CD4-positive, alpha-beta T cell treated with Interferon alpha-2 for 1 hour (primary cell): ENCODE results near the gene TSC2.
"Not testable (repeated sequence)": the region's sequence is repeated elsewhere in the genome, so short reads cannot be mapped to it uniquely, and the experiment has no call there.

ENCODE experiments used
- DNase-seq, 2 donors: peaks; one replicate each; pipeline ENCODE4 v3.0.0-alpha.2; 2020 to 2022

Gene TSC2

GRCh38 chr16:2087748-2088631, 40.2 kb downstream of the TSC2 start:
- DNase-seq = no peak

- DNase-seq = no peak
These were observed 41.1 kb downstream of the TSC2 start for GRCh38 chr16:2088759-2089358.

DNA sequence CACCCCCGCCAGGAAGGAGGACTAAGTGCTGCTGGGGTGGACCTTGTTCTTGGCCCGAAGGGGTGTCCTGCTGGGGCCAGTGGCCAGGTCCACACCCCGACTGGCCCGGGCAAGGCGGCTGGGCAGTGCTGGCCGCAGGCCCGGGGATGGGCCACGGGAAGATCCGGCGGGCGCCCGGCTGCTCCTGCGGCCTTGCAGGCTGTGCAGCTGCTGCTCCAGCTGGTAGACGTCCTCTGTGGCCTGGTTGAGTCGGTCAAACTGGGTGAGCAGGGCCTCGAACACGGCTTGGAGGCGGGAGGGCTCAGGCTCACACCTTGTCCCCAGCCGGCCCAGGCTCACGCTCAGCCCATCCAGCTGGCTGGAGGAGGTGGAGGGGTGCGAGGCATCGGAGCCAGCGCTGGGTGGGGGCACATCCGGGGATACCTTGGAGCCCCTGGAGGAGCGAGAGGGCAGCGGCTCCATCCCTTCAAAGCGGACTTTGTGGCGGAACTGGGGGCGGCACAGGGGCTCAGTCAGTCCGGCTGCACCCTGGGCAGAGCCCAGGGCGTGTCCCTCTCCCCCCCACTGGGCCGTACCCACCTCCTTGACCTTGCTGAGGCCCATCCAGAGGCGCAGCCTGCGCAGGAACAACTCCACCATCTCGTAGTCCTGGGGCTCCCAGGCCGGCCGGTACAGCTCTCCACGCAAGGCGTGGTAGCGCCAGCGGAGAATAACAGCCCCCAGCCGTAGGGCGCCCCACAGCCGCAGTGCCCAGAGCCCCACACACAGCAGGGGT, 42.1 kb downstream of the TSC2 start:
- DNase-seq = no peak

DNA sequence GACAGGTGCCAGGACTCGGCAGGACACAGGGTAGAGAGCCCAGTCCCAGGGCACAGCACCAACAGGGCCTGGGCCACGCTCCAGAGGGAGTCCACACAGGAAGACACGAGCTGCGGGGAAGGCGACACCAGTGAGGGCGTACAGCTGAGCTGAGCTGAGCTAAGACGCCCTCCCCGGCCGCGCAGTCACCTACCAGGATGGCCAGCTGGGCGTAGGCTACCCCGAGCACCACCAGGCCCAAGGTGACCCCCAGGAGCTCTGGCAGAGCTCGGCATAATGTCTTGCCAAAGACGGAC, 42.6 kb downstream of the TSC2 start:
- DNase-seq = no peak

GRCh38 chr16:2090777-2091546, 43.2 kb downstream of the TSC2 start:
- DNase-seq = peak; percentile 51 to 56

GRCh38 chr16:2091547-2092255, 43.9 kb downstream of the TSC2 start:
- no peak for DNase-seq

DNA sequence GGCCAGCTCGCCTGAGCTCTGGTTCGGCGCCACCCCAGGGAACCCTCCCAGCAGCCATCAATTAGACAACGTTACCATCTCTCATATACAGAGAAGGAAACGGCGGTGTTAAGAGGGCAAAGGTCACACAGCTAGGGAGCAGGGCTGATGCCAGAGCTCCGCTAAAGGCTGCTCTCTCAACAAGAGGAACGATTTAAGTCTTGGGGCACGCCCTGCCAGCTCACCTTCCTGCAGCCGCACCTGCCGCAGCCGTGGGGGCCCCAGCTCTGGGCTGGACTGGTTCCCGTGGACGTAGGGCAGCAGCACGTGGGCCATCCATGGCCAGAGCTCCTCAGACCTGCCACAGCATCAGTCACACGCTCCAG, 44.5 kb downstream of the TSC2 start:
- no peak for DNase-seq

- no peak for DNase-seq
These were observed 45.1 kb downstream of the TSC2 start for GRCh38 chr16:2092866-2093265.

- no peak for DNase-seq
These were observed 46.0 kb downstream of the TSC2 start for GRCh38 chr16:2093793-2094192.

- DNase-seq = no peak
These were observed 47.6 kb downstream of the TSC2 start for GRCh38 chr16:2095315-2095853.

- DNase-seq = no peak
These were observed 48.3 kb downstream of the TSC2 start for GRCh38 chr16:2095918-2096582.

DNA sequence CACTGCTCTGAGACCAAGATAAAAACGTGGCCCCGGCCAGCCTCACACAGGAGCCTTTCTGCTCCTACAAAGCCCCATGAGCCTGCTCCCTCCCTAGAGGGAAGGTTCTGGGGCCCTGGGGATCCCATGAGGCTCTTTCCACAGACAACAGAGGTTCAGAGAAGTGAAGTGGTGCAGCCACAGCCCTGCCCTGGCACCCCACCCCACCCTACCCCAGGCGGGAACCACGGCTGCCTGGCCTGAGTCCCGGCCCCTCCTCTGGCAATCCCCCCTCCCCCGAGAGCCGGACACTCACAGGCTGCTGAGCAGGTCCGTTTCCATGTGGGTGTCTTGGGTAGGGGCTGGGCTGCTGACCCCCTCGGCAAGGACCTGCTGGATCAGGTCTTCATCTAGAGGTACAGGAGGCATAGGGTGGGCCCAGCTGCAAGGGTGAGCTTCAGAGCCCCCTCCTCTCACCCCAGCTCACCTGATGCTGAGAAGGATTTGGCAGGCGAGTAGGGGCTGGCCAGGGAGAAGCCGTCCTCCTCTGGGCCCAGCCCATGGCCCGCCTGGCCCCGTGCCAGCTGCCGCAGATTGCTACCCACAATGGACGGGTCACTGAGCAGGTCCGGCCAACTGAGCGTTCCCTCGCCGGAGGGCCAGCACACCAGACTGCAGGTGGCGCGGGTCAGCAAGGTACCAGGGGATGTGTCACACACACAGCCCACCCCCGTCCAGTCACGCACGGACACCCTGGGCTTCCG, 49.2 kb downstream of the TSC2 start:
- no peak for DNase-seq

DNA sequence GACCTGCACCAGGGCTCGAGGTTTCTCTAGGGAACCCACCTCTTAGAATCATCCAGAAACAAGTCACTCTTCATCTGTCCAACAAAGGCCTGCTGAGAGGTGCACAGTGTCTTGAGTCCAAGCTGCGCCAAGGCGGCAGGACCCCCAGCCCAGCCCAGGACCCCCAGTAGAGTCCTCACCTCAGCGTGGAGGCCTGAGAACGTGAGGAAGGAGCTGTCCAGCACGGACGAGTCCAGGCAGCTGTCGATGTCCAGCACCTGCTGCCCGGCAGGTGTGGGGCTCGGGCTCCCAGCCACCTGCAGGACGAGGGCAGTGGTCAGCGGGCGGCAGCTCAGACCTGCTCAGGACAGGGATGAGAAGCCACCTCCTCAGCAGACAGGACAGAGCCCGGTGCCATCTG, 49.9 kb downstream of the TSC2 start:
- not testable (repeated sequence) for DNase-seq

DNA sequence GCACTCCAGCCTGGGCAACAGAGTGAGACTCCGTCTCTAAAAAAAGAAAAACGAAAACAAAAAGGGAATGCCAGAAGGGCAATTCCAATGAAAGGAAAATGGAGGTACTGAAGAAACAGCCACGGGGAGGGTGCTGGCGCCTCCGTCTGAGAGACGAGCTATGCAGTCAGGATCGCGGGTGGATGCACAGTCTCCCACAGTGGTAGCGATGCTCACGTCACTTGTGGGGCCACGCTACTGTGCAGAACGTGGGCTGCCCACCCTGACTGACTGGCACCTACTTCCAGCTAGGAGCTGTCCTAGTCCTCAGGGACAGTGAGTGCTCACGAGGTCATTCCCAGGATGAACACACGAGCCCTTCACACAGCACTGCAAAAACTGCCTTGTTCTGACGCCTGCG, 53.8 kb downstream of the TSC2 start:
- not testable (repeated sequence) for DNase-seq

- no peak for DNase-seq
These were observed 54.7 kb downstream of the TSC2 start for GRCh38 chr16:2102471-2102870.

- DNase-seq = not testable (repeated sequence)
These were observed 56.7 kb downstream of the TSC2 start for GRCh38 chr16:2104464-2104863.

DNA sequence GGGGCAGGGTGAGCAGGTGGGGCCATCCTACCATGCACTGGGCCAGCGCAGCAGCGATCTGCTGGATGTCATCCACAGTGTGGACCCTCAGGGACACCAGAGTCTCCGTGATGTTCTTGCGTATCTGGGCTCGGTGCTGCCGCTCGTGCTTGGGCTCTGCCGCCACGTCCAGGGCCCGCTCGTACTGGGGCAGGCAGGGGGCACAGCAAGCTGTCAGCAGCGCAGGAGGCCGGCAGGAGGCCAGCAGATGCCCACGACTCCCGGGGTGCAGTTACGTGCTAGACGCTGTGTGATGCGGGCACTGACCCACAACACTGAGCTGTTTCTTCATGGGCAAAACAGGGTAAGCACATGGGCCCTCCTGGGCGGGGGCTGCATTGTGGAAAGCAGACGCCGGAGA, 57.5 kb downstream of the TSC2 start:
- DNase-seq = not testable (repeated sequence)

- DNase-seq = not testable (repeated sequence)
These were observed 58.0 kb downstream of the TSC2 start for GRCh38 chr16:2105769-2106168.

DNA sequence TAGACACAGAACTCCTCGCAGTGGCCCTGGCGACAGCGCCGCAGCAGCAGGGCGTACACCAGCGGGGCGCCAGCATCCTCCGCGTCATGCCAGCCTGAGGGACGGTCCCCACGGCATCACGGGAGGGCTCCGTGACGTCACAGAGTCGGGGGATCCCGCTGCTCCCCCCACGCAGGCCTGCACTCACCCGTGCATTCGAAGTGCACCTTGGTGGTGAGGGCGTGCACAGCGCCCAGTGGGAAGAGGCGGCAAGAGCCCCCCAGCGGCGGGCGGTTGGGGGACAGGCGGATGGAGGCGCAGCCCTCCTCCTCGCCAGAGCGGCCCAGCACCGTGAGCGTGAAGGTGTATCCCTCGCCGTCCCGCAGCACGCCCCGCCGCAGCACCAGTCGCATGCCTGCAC, 58.4 kb downstream of the TSC2 start:
- DNase-seq = not testable (repeated sequence)

DNA sequence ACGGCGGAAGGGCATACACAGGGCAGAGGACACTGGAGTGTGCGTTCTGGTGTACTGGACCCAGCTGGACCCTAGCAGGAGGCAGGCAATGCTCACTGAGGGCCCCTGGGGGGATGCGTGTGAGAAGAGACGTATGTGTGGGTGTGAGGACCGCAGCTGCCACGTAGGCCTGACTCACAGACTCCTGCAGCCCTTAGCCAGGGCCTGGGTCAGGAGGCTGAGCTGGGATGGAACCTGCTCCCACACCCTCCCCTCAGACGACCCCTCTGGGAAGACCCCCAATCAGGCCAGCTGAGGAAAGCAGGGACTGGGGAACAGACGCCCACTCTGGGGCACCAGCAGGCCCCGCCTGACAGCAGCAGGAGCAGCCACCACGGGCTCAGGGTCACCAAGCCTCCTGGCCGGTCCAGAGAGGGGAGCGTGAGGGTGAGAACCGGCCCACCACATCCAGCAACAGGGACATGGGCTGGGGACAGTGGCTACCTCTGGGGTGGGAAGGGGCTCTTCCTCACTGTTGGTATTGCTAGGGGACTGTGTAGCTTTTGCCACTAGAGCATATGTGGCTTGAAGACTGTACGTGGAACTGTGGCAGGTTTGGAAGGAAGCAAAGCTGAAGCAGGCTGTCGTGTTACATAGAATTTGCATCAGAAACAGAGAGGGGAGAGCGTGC, 59.5 kb downstream of the TSC2 start:
- DNase-seq = not testable (repeated sequence)
